Activated CD8-positive, alpha-beta memory T cell treated with anti-CD3 and anti-CD28 coated beads for 4 hours (primary cell): ENCODE results near the gene FRZB.
"Not testable (repeated sequence)": the region's sequence is repeated elsewhere in the genome, so short reads cannot be mapped to it uniquely, and the experiment has no call there.

Experiments used
- DNase-seq, 2 donors: peaks; one replicate each; pipeline ENCODE4 v3.0.0-alpha.2; 2020; ENCODE audit warnings: low read depth in 2 of 2

The FRZB gene

DNA sequence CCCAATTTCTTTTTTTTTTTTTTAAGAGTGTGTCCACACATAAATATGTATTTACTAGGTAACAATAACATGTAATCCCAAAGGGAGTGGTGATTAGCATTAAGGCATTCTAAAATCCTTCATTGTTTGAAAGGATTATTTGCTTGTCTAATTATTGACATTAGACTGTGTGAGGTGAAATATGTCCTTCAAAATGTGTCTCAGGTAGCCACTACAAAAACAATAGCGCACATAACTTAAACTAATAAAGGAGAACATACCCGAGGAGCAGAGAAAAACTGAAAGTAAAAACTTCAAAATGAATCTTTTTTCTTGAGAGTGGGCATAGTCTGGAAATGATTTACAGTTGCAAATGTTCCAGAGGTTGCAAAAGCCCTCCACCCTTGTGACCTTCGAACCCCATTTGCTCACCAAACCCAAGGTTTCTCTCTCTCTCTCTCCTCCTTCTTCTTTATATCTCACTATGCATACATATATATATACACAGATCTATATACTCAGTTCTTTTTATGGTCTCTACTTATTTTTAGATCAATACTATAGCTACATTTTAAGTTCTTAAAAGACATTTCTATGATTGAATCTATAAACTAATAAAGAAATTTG, 24.4 kb upstream of the FRZB start:
- DNase-seq: no peak

DNA sequence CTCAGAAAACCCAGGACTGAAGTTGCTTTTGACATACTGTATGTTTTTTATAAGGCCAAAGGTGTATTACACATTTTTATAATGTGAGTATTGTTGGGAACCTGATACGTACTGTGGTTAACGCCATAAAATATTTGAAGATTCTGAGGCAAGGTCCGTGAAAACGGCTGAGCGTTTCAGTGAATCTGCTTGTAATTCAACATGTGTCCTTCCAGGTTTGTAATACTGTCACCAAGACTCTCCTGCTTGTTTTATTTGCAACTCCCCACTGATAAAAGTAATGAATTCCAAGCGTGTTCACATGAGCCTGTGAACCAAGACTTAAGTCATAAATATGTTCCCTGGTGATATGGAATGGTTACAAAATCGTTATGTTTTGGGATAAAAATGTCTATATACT, 23.9 kb upstream of the FRZB start:
- no peak for DNase-seq

GRCh38 chr2:182887753-182888415, 21.4 kb upstream of the FRZB start:
- no peak for DNase-seq

GRCh38 chr2:182887093-182887492, 20.7 kb upstream of the FRZB start:
- no peak for DNase-seq

GRCh38 chr2:182885771-182886170, 19.3 kb upstream of the FRZB start:
- no peak for DNase-seq

DNA sequence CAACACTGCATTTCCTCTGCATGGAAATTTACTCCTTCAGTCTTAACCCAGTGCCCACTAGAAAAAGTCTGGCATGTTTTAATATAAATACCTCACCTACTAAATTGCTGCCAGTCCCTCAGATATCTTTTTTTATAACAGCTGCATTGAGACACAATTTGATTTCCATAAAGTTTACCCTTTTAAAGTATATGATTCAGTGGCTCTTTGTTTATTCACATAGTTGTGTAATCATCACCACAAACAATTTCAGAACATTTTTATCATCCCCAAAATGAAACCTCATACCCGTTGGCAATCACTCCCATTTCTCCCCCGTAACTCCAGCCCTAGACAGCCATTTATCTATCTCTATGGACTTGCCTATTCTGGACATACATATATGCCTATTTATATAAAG, 17.0 kb upstream of the FRZB start:
- no peak for DNase-seq

DNA sequence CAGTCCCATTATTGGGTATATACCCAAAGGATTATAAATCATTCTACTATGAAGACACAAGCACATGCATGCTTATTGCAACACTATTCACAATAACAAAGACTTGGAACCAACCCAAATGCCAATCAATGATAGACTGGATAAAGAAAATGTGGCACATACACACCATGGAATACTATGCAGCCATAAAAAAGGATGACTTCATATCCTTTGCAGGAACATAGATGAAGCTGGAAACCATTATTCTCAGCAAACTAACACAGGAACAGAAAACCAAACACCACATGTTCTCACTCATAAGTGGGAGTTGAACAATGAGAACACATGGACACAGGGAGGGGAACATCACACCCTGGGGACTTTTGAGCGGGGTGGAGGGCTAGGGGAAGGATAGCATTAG, 13.7 kb upstream of the FRZB start:
- not testable (repeated sequence) for DNase-seq

- DNase-seq: not testable (repeated sequence)
Observed at GRCh38 chr2:182876653-182877052, 10.2 kb upstream of the FRZB start.

GRCh38 chr2:182870227-182870626, 3.8 kb upstream of the FRZB start:
- DNase-seq: no peak

- no peak for DNase-seq
Observed at GRCh38 chr2:182868054-182868796, 1.8 kb upstream of the FRZB start.

- no peak for DNase-seq
Observed at GRCh38 chr2:182867426-182868053, 1.1 kb upstream of the FRZB start.

GRCh38 chr2:182866095-182866460, 359 bp downstream of the FRZB start:
- no peak for DNase-seq

DNA sequence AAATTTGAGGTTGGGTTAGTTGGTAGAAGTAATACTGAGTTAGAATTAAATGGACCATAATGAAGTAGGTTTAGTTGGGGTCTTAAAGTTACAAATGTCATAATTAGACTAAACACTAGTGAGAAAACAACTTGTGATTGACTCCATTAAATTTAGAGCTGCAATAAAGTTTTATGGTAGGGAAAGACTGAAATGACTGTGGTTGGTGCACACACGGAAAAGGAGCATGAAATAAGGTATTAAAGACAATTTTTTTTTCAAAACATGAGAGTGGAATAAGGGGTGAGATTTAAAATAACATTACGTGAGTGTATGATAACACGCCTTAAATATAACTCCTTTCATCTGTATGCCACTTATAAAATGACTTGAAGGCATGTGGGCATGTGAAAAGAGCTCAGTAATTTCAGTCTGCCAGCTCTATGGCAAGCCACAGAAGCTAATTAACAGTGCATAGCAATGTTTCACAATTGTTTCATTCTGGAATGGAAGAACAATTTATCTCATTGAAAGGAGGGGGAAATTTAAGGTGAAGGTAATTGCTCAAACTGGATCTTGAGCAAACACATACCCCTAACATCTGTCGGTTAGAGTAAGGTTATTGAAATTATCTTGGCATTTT, 1.4 kb downstream of the FRZB start:
- DNase-seq: no peak

DNA sequence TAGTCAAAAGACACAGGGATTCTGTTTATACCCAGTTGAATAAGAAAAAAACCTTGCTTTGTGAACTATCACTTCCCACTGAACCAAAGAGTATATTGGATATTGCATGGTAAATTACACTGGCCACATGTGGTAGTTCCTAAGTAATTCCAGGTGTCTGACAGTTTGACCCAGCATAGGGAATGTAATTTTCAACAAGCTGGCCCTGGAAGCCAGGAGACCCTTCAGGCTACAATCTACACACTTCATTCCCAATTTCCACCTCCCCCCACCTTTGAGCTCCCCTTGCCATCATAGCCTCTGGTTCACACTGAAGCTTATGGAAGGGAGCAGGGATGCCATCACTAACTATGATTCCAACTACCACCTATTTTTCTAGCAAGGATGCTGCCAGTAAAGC, 2.8 kb downstream of the FRZB start:
- no peak for DNase-seq

- no peak for DNase-seq
Observed at GRCh38 chr2:182862091-182862490, 4.3 kb downstream of the FRZB start.

DNA sequence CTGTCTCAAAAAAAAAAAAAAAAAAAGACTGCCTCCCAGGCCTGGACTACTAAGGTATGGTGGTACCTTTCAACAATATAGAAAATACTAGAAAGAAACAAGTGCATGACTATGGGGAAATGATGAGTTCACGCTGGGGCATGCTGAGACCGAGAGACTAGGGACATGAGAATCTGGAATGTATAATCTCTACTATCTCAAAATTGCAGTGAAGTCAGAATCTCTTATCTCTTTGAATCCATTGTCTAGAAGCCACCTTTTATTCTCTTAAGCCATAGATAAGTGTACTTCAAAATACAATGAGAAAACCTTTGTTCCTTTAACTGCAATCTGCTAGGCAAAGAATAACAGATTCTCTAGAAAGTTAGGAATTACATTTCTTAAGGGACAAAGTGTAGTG, 5.6 kb downstream of the FRZB start:
- DNase-seq: no peak

DNA sequence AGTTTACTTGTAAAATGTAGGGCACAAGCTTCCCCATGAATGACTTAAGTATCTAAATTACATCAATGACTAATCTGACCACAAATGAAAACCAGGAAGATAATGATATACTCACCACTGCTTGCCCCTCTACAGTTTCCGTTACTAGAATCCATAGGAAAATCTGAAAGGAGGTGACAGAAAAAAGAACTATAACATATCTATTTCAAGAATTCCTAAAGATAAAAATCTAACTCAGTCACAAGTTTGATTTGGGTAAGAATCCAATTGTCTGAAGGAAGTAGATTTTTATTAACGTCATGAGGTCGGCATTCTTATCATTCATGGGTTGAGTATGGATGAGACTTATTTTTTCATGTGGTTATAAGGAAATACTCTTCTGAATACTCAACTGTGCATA, 7.8 kb downstream of the FRZB start:
- no peak for DNase-seq

- DNase-seq: no peak
Observed at GRCh38 chr2:182855376-182855775, 11.1 kb downstream of the FRZB start.

- no peak for DNase-seq
Observed at GRCh38 chr2:182854375-182855105, 11.9 kb downstream of the FRZB start.

DNA sequence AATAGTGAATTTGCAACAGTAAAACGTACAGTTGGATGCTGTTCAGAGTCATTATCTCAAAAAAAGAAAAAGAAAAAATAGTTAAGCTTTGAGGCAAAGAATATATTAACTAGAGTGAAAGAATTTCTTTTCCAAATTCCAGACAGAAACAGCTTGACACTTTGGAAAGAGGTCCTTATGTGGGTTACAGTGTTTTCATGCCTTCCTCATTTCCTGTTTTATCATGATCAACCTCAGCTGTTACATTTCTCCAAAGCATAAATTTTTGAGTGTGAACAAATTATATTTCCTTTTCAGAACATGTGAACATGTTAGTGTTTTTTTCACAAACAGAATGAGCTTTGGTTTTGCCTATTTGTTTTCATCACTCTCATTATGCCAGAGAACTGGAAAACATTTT, 13.6 kb downstream of the FRZB start:
- no peak for DNase-seq

GRCh38 chr2:182852090-182852489, 14.3 kb downstream of the FRZB start:
- no peak for DNase-seq
